Esophagus muscularis mucosa (tissue), 3 donors: Measurements from ENCODE around the gene SSR1.

Experiments used
- POLR2A ChIP-seq: fragments of 450-650 bp; IDR thresholded peaks from one replicate; pipeline ENCODE4 v1.6.1; 2017; ENCODE audit warnings: antibody characterized with exemption, moderate library complexity, mild to moderate bottlenecking, low read depth
- POLR2AphosphoS5 ChIP-seq, 2 donors: sonication (generic); formaldehyde crosslinking; IDR thresholded peaks; one replicate each; pipeline ENCODE4 v1.6.1; 2017; ENCODE audit warnings: antibody characterized with exemption in 2 of 2
- TF ChIP-seq, protein P1 (sequence below), 3 experiments: fragments of 200-600 bp in 2 of 3; fragments of 450-650 bp in 1 of 3; sonication (generic) in 2 of 3; IDR thresholded peaks; one replicate each; pipeline ENCODE4 v1.5.1; 2017 to 2019; ENCODE audit warnings: antibody characterized with exemption in 3 of 3, mild to moderate bottlenecking in 2 of 3, moderate library complexity in 1 of 3

DNA sequence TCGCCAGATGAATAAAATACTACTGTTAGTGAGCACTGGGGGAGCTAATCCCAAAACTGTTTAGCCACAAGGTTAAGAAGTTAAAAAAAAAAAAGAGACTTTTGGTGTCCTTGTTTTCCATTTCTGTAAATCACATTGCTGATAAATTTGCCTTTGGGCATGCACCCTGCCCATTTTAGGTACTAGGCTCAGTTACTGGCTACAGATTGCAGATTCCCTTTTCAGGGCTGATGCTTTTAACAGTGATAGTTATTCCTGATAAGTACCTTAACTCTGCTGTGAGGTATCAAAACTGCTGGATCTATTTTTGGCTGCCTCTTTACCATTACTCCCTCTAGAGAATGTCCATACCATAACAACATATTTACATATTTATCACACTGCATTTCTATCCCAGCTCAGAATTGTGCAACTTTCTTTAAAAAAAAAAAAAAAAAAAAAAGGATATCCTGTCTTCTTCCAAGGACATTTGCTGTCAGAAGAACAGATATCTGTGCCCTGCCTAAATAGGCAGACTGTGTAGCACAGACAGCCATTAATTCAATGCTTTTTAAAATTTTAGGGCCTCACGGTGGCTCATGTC is 94.5 kb downstream of the SSR1 start:
- TF ChIP-seq, protein P1, sequence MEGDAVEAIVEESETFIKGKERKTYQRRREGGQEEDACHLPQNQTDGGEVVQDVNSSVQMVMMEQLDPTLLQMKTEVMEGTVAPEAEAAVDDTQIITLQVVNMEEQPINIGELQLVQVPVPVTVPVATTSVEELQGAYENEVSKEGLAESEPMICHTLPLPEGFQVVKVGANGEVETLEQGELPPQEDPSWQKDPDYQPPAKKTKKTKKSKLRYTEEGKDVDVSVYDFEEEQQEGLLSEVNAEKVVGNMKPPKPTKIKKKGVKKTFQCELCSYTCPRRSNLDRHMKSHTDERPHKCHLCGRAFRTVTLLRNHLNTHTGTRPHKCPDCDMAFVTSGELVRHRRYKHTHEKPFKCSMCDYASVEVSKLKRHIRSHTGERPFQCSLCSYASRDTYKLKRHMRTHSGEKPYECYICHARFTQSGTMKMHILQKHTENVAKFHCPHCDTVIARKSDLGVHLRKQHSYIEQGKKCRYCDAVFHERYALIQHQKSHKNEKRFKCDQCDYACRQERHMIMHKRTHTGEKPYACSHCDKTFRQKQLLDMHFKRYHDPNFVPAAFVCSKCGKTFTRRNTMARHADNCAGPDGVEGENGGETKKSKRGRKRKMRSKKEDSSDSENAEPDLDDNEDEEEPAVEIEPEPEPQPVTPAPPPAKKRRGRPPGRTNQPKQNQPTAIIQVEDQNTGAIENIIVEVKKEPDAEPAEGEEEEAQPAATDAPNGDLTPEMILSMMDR (IDR thresholded peaks at IDR 0.05) = no peak
- TF ChIP-seq POLR2A (no peak), POLR2AphosphoS5 (IDR thresholded peaks at IDR 0.05) (no peak)
